HG02678 (cell line): Measurements from ENCODE around the gene BAZ2B.
A peak's percentile ranks its signal among the peaks of the same experiment; 100 is the strongest.

ENCODE experiments used
- ATAC-seq: cut with Tn5 transposase; IDR thresholded peaks from one replicate; pipeline ENCODE4 v1.9.1; 2021; ENCODE audit warnings: mild to moderate bottlenecking, moderate library complexity; ENCODE audit not compliant: unreplicated experiment

BAZ2B gene

DNA sequence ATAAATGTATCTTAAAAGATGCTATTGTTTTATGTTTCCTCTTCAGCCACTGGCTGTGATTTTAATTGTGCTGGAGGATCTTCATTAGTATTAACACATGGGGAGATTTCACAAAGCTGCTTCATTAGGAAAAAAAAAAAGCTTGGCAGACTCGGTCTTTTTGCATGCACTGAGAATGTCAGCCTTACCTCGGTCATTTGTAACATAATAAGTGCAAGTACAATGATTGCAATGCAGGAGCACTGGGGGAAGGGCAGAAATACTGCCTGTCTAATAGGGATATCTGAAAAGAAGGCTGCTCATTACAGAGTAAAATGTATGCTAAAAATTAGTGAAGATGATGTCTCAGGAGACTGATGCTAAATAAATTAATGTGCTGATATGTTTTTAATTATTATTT, 1.3 kb upstream of the BAZ2B start:
- ATAC-seq = no peak

GRCh38 chr2:159617100-159617499, 752 bp upstream of the BAZ2B start:
- no peak for ATAC-seq

DNA sequence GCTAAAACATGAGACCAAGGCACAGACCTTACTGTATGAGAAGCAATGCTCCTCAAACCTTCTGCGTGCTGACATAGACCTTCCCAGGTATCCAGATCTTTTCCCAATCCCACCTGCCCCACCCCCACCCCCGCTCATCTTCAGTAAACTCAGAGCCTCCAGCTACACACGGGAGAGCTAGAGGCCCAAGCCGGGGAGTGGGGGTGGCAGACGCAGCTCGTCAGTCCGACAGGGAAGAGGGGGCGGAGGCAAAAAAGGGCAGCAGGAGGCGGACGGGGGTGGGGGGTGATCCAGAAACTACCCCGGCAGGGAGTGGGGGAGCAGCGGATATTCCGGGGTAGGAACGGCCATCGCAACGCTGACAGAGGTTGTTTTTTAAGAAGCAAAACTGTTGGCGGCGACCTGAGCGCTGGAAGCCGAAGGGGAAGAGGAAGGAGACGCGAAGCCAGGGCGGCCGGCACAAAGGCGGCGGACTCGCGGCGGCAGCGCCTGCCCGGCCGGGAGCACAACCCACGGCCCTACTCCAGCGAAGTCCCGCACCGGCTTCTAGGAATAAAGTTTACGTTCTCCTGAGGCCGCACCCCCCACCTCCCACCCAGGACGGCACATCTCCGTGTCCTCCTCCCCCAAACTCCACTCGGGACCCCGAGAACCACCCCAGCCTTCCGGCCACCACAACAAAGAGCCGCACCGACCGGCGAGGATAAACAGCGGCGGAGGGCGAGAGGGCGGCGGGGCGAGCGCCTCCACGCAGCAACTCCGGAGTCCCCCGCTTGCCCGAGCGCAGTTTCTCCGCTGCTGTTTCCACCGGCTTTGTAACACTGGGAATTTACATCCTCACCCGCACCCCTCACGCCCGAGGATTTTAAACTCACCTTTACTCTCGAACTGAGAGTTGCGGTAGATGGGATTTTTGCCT, 722 bp downstream of the BAZ2B start:
- peak; percentile 67 for ATAC-seq

DNA sequence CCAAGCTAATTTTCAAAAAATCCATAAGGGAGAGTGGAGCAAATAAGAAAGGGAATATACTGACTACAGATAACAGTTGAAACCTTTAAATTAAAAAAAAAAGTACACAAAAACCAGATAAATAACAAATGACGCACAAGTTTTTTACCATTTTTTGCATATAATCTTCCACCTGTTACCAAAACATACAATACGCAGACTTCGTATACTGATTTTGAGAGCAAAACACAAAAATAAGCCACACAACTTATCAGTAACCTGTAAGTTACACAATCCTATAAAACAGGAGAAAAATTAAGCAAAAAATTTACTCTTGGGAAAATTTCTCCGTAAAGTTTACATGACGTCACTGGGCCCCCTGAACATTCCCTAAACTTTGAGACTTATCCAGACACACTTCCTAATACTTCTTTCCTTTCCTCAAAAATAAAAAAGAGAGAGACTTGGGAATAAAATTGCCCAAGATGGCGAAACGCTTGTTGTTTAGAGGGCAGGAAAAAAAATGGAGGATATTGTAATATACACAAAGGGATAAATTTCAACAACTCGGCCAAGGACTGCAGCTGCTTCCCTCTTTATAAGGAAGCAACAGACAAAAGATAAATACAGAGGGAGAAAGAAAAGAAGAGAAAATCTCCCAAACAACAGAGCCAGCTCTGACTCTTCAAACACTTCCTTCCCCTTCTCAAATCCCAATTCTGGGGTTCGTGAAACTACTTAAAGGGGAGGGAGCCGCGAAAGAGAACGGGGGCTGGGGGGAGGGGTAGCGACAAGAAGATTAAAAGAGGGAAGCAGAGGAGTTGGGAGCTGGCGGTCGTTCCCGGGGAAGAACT, 1.6 kb downstream of the BAZ2B start:
- no peak for ATAC-seq

DNA sequence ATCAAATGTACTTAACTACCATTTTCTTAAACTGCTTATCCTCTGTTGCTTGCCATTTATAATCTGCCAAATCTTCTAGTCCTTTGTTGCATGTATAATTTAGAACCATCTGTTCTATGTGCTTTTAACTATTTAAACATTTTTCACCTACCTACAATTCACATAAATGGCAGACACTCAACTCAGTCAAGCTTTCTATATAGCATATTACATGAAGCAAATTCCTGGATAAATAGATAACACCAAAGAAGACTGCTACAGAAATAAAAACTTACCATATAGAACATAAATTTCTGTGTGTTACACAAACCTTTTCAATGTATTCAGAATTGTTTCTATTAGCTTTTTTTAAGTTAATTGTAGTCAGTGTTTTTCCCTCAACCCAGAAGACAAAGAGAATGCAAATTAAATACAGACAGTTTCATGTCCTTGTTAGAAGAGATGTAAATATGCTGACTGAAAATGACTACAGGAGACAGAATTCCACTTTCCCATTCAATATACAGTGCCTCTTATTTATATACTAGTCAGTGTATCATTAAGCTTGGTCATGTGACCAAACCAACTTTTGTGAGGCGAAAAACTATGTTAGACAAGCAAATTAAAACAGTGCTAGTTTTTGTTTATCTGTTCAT, 2.6 kb downstream of the BAZ2B start:
- no peak for ATAC-seq

- ATAC-seq = no peak
Measured at GRCh38 chr2:159613091-159613490, 3.3 kb downstream of the BAZ2B start.

- no peak for ATAC-seq
Measured at GRCh38 chr2:159612255-159612901, 4.0 kb downstream of the BAZ2B start.

DNA sequence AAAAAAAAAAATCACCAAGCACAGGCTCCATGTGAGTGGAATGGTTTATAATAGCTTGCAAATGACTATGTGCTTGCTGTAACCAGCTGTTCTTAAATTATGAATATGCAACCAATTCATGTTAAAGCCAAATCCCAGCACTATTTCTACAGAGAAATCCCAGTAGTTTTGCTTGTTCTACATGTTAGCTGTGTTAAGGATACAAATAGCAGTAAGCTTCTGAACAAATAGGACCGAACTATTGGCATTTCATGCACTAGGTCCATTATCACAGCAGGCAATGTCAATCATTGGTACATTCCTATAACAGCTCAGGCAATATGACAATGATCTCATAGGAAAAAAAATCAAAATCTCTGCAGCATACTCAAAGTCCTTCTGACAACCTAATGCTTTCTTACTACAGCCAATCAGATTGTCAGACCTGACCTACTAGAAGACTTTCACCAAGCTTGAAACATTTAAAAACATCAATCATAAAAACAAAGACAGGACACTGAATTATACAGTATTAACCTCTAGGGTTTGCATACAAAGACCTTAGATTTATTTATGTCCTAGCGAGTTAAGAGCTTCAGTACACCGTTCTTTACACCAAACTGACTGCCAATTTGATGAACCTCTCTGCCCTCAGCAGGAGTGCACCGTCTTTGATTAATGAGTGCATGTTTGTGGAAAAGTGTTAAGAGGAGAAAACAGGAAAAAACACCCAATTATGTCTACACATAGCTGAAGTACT, 6.4 kb downstream of the BAZ2B start:
- ATAC-seq = no peak

- no peak for ATAC-seq
Measured at GRCh38 chr2:159608723-159609308, 7.5 kb downstream of the BAZ2B start.

GRCh38 chr2:159608108-159608507, 8.2 kb downstream of the BAZ2B start:
- ATAC-seq = no peak

- ATAC-seq = no peak
Measured at GRCh38 chr2:159606287-159606686, 10.1 kb downstream of the BAZ2B start.

- ATAC-seq = no peak
Measured at GRCh38 chr2:159605441-159606178, 10.7 kb downstream of the BAZ2B start.

DNA sequence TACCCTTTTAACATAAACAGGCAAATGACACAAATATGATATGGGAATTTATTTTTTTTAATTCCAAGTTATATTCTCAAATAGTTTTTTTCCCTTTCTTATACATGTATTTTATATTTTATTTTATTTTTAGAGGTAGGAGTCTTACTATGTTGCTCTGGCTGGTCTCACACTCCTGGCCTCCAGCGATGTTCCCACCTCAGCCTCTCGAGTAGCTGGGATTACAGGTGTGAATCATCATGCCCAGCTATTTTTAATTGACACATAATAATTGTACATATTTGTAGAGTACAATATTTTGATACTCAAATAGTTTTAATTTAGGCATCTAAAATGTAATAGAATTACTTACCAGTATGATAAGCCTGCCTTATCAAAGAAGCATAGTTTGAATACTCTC, 12.2 kb downstream of the BAZ2B start:
- no peak for ATAC-seq

DNA sequence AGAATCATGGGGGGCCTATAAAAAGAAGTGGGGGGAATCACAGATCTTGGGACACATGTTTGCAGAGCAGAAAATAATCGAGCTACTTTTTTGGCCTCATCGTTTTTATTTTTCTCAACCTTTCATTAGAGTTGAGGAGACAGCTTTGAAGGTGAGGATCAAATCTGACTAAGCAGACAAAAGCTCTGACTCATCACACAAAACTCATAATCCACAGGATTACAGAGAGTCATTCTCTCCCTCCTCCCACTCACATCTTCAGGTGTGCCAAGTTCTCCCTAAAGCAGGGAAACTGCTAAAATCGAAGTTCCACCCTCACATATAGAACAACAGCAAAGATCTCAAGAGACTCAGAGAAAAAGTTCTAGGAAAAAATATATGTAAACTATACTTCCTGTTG, 15.6 kb downstream of the BAZ2B start:
- ATAC-seq = no peak

- ATAC-seq = no peak
Measured at GRCh38 chr2:159595410-159596046, 20.8 kb downstream of the BAZ2B start.

- ATAC-seq = no peak
Measured at GRCh38 chr2:159592441-159592840, 23.9 kb downstream of the BAZ2B start.

- no peak for ATAC-seq
Measured at GRCh38 chr2:159591221-159591620, 25.1 kb downstream of the BAZ2B start.

GRCh38 chr2:159589286-159589685, 27.1 kb downstream of the BAZ2B start:
- no peak for ATAC-seq

DNA sequence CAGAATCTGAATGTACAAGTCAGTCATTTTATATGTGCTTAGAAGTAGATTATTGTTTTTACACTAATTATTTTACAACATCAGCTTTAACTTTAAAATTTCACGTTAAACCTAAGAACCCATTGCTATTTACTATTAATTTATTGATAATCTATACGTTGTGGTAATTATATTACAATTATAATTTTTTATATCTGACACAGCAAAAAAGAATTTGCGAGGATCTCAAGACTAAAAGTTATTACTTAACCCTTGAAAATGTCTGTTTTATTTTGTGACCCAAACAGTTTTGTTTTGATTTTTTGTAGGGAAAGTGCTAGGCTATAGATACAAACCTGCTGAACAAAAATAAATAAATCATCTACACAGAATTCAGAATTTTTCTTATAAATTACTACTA, 30.3 kb downstream of the BAZ2B start:
- ATAC-seq = no peak
